ENCODE results near the gene ACVR1. TPM values are rescaled to one million over a fixed set of nuclear protein-coding genes. Genes with fewer than 3 reads are reported as not detected.

Gene ACVR1
- total and polyA plus RNA-seq, 2 donors (not counting 3 experiments of a cell fraction or from before 2014, with no cell fraction given): 24.8 to 33.6 TPM

DNA sequence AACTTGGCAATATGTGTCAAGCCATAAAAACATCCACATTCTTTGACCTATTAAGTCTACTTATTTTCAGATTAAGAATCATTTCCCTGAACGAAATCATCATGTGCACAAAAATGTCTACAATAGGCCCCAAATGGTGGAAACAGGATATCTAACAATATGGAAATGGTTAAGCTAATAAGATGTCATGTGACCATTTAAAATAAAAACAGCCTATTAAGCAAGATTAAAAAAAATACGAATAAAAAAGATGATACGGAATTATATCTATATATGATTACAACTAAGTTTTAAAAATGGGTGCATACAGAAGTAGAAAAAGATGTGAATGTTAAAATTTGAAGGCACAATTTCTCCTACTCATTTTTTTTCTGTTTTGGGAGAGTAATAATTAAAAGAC, 128.8 kb downstream of the ACVR1 start:
- H3K4me2 ChIP-seq (ENCODE audit: insufficient read depth, low read length): no peak overlapping the region
- no TSS peak for BruUV-seq (replicated peaks)
- TF ChIP-seq GATA2 (IDR thresholded peaks at IDR 0.05; ENCODE audit: insufficient read depth, insufficient read length, low read depth, low read length) (no peak), POLR2AphosphoS5 (IDR thresholded peaks at IDR 0.05; ENCODE audit: insufficient read depth, low read depth, low read length) (no peak), EZH2 (IDR thresholded peaks at IDR 0.05; ENCODE audit: borderline replicate concordance, low read depth, low read length, severe bottlenecking) (no peak), POLR2A (IDR thresholded peaks at IDR 0.05; ENCODE audit: low read depth, low read length) (no peak), JUN (IDR thresholded peaks at IDR 0.05; ENCODE audit: borderline replicate concordance, insufficient read depth, insufficient read length, low read depth) (no peak)
- TF ChIP-seq, protein P1, sequence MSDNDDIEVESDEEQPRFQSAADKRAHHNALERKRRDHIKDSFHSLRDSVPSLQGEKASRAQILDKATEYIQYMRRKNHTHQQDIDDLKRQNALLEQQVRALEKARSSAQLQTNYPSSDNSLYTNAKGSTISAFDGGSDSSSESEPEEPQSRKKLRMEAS (IDR thresholded peaks at IDR 0.05; ENCODE audit: insufficient read depth, insufficient read length): no peak
- TF ChIP-seq, protein P2, sequence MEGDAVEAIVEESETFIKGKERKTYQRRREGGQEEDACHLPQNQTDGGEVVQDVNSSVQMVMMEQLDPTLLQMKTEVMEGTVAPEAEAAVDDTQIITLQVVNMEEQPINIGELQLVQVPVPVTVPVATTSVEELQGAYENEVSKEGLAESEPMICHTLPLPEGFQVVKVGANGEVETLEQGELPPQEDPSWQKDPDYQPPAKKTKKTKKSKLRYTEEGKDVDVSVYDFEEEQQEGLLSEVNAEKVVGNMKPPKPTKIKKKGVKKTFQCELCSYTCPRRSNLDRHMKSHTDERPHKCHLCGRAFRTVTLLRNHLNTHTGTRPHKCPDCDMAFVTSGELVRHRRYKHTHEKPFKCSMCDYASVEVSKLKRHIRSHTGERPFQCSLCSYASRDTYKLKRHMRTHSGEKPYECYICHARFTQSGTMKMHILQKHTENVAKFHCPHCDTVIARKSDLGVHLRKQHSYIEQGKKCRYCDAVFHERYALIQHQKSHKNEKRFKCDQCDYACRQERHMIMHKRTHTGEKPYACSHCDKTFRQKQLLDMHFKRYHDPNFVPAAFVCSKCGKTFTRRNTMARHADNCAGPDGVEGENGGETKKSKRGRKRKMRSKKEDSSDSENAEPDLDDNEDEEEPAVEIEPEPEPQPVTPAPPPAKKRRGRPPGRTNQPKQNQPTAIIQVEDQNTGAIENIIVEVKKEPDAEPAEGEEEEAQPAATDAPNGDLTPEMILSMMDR (IDR thresholded peaks at IDR 0.05; ENCODE audit: extremely low read depth in 1 of 2, insufficient read depth in 1 of 2, low read depth in 1 of 2, low read length in 2 of 2): no peak
- H2AFZ ChIP-seq (ENCODE audit: low read depth, low read length): no peak overlapping the region
- intact Hi-C loops (cut with micrococcal nuclease) (no loop called here), dilution Hi-C loops (cut with MboI; ENCODE audit: extremely low pct_ligation_motif_present, low sequenced_read_pairs) (no loop called here)
- no peaks in the 10 kb centered on the region for H3K79me2 ChIP-seq (ENCODE audit: control insufficient read depth, insufficient read depth, low read length)
- H3K27ac ChIP-seq (ENCODE audit: insufficient read depth, low read depth, low read length): no peak overlapping the region
- H3K4me3 ChIP-seq (replicated peaks in 1 of 3; ENCODE audit: insufficient read depth in 1 of 3, low read depth in 1 of 3, low read length in 3 of 3): no peak overlapping the region
- FAIRE-seq: no peak
- no peaks in the 10 kb centered on the region for H4K20me1 ChIP-seq (replicated peaks; ENCODE audit: control insufficient read depth, extremely low read depth, insufficient read depth, low read length)
- no peaks in the 10 kb centered on the region for H3K4me1 ChIP-seq (ENCODE audit: control insufficient read depth, extremely low read depth, insufficient read depth, low read length)
- peaks cover 0 to 11% of the 10 kb centered on the region in 2 experiments for H3K36me3 ChIP-seq (ENCODE audit: control insufficient read depth in 2 of 2, extremely low read depth in 1 of 2, insufficient read depth in 2 of 2, low read length in 2 of 2)
- no peak overlapping the region for H3K9ac ChIP-seq (replicated peaks; ENCODE audit: extremely low read depth, insufficient read depth, low read length)
- H3K27me3 ChIP-seq (ENCODE audit: control insufficient read depth in 2 of 2, insufficient read depth in 2 of 2, low read length in 2 of 2): no peaks in the 10 kb centered on the region
- ChIA-PET POLR2A (no interaction called here), CTCF (no interaction called here)
- DNase-seq (ENCODE audit: low read depth, low spot score): no peak
- H3K9me3 ChIP-seq (replicated peaks; ENCODE audit: control insufficient read depth, insufficient read depth, low read length): no peaks in the 10 kb centered on the region
- no peaks in the 10 kb centered on the region for H3K9me1 ChIP-seq (replicated peaks; ENCODE audit: control insufficient read depth, extremely low read depth, insufficient read depth, low read length)

All from endothelial cell of umbilical vein (primary cell).